Activated T-helper 17 cell treated with anti-CD3 and anti-CD28 coated beads, Interleukin-2, amount 50 U/mL, for 72 hours (primary cell): Measurements from ENCODE around the gene SNCG. TPM values are rescaled to one million over a fixed set of nuclear protein-coding genes. Genes with fewer than 3 reads are reported as not detected.
A peak's percentile ranks its signal among the peaks of the same experiment; 100 is the strongest.
"Not testable (repeated sequence)": the region's sequence is repeated elsewhere in the genome, so short reads cannot be mapped to it uniquely, and the experiment has no call there.

Experiments
- ATAC-seq: fragments of 150-1000 bp; cut with Tn5 transposase; replicated peaks from 2 replicates; pipeline ENCODE4 v1.10.0; 2021; ENCODE audit warnings: mild to moderate bottlenecking, moderate library complexity
- H3K27ac Mint-ChIP-seq: one replicate; pipeline ENCODE4 v1.8.0; 2022; ENCODE audit warnings: mixed read lengths
- H3K27me3 Mint-ChIP-seq: one replicate; pipeline ENCODE4 v1.8.0; 2022; ENCODE audit warnings: mixed read lengths
- H3K36me3 Mint-ChIP-seq: one replicate; pipeline ENCODE4 v1.8.0; 2022; ENCODE audit warnings: low read depth, mild to moderate bottlenecking, mixed read lengths
- H3K4me1 Mint-ChIP-seq: one replicate; pipeline ENCODE4 v1.8.0; 2022; ENCODE audit warnings: mixed read lengths
- H3K4me3 Mint-ChIP-seq: one replicate; pipeline ENCODE4 v1.8.0; 2022; ENCODE audit warnings: mild to moderate bottlenecking, mixed read lengths
- H3K9me3 Mint-ChIP-seq: one replicate; pipeline ENCODE4 v1.8.0; 2022; ENCODE audit warnings: mixed read lengths
- total RNA-seq, 2 donors: library from RNA; stranded (reverse); gene quantifications; one replicate each; pipeline ENCODE4 v1.2.3, GENCODE V29; 2022

The SNCG gene
- total RNA-seq, 2 donors from 2014 or later = not detected

DNA sequence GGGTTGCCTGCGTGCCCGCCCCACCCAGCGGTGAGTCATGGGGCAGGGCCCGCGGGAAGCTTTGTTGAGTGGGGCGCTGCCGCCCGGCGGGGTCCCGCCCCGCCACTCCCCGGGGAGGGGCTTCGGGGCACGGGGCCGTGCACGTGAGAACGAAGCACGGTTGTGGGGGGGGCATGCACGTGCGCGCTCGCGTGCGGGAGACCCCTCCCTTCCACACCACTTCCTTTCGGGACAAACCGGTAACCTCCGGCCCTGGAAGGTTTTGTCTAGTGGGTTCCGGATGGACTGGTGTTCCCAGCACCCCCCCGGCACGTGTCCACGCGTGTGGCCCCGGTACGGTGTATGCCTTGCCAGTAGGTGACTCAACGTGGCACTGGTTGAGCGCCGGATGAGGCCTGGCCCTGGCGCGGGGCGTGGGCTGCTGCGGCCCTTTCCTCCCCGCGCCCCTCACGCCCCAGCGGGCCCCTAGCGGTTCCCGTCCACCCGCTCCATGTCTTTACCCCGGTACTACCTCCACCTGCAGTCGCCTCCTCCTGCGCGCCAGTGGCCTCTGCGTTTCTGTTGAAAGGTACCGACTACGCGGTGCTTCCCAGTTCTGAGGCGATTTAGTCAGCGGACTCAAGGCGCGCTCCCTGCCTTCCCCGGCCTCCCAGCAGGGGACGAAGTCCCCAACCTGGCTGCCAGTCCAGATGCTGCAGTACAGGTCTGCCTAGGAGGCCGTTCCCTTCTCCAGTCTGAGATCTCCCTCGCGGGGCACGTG, 13.0 kb downstream of the SNCG start:
- H3K4me3 Mint-ChIP-seq = peak overlapping the region; percentile 80
- peaks cover 12% of the 10 kb centered on the region for H3K4me1 Mint-ChIP-seq
- H3K36me3 Mint-ChIP-seq = no peaks in the 10 kb centered on the region
- H3K9me3 Mint-ChIP-seq = no peaks in the 10 kb centered on the region
- peak; percentile 90 for ATAC-seq
- peak overlapping the region; percentile 93 for H3K27ac Mint-ChIP-seq
- no peaks in the 10 kb centered on the region for H3K27me3 Mint-ChIP-seq

DNA sequence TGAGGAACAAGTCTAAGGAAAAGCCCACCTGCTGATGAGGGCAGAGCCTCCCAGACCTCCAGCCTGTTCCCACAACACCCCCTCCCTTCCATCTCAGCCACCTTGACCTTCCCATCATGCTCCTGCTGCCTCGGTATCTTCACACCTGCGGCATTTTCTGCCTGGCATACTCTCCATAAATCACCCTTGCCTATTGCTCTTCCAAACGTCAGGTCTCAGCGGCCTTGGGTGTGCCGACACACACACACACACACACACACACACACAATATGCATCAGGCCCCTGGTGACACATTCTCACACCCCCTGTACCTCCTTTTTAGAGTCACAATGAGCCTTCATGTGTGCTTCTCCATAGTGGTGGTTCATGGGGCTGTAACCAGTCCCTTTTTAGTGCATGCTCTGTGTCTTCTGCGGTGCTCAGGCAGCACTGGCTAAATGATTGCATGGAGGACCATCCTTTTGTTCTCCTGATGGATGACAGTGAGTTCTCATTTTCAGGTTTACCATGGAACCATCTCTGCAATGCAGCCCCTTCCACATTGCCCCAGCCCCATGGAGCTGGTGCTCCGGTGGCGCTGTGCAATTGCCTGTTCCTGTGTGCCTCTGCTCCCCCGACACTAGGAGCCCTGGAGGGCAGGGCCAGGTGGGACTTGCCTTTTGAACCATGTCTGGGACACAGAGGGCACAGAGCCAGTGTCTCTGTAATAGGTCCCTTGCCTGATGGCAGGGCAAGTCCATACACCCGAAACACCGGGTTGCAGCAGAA, 14.4 kb downstream of the SNCG start:
- no peak for ATAC-seq
- Mint-ChIP-seq H3K27me3 (no peaks in the 10 kb centered on the region), H3K27ac (peak overlapping the region; percentile 52), H3K36me3 (no peaks in the 10 kb centered on the region), H3K4me1 (peaks cover 9% of the 10 kb centered on the region), H3K9me3 (no peaks in the 10 kb centered on the region), H3K4me3 (peak overlapping the region; percentile 80)

DNA sequence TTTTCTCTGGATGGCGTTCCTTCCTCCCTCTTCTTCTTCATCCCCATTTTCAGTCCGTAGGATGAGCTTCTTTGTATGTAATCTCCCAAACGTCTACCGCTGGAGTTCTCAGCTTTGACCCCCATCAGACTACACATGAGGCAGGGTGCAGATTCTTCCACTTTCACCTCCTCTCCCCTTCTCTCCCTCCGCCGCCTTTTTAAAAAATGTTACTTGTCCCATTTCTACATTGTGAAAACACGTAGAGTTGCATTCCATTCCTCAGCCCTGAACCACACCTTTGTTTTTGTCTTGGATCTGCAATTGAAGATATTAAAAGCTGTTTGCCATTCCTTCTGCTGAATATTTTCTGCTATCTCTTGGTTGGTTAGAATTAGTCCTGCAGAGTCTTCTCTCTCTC, 16.1 kb downstream of the SNCG start:
- no peak overlapping the region for H3K27ac Mint-ChIP-seq
- H3K27me3 Mint-ChIP-seq = no peaks in the 10 kb centered on the region
- H3K4me1 Mint-ChIP-seq = peaks cover 9% of the 10 kb centered on the region
- H3K4me3 Mint-ChIP-seq = no peak overlapping the region
- ATAC-seq = no peak
- no peaks in the 10 kb centered on the region for H3K9me3 Mint-ChIP-seq
- no peaks in the 10 kb centered on the region for H3K36me3 Mint-ChIP-seq

DNA sequence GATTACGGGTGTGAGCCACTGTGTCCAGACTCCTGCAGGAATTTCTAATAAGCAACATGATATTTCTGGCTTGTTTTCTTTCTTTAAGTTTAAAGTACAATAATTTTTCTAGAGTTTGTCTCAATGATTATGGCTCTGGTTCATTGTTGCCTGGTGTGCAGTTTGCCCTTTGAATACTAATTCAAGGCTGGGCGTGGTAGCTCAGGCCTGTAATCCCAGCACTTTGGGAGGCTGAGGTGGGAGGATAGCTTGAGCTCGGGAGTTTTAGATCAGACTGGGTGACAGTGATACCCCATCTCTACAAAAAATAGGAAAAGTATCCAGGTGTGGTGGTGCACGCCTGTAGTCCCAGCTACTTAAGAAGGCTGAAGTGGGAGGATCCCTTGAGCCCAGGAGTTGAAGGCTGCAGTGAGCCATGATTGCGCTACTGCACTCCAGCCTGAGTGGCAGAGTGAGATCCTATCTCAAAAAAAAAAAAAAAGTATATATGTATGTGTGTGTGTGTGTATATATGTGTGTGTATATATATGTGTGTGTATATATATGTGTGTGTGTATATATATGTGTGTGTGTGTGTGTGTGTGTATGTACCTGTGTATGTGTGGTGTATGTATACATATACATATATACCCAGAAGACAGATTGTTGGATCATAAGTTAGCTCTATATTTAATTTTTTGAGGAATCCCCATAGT, 18.1 kb downstream of the SNCG start:
- ATAC-seq = no peak
- Mint-ChIP-seq H3K36me3 (no peaks in the 10 kb centered on the region), H3K27ac (no peak overlapping the region), H3K4me3 (no peak overlapping the region), H3K4me1 (peaks cover 9% of the 10 kb centered on the region), H3K27me3 (no peaks in the 10 kb centered on the region), H3K9me3 (no peaks in the 10 kb centered on the region)

DNA sequence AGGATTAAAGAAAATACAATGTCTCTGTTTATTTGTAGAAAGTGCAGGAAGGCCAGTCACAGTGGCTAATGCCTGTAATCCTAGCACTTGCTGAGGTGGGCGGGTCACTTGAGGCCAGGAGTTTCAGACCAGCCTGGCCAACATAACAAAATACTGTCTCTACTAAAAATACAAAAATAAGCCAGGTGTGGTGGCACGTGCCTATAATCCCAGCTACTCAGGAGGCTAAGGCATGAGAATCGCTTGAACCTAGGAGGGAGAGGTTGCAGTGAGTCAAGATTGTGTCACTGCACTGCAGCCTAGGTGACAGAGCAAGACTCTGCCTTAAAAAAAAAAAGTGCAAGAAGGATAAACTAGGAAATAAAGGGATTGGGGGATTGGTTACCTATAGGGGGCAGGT, 20.1 kb downstream of the SNCG start:
- H3K27me3 Mint-ChIP-seq, H3K9me3 Mint-ChIP-seq, H3K4me1 Mint-ChIP-seq, H3K27ac Mint-ChIP-seq, H3K4me3 Mint-ChIP-seq, ATAC-seq, H3K36me3 Mint-ChIP-seq: not testable (repeated sequence)

DNA sequence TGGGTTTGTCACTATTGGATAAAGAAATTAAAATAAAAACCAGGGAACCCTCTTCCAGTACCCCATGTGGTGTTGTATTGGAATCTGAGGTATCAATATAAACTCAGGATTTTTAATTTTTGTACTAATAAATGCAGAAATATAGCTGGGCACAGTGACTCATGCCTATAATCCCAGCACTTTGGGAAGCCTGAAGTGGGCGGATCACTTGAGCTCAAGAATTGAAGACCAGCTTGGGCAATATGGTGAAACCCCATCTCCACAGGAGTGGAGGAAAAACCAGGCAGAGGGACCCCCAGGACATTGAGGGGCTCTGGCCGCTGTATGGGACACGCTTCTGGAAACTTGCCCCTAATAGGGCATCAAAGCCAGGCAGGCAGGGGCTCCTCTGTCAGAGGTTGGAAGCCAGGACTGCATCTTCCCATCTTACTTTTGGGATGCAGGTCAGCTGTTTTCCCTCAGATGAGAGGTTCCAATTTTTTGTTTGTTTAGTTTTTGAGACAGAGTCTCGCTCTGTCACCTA, 21.0 kb downstream of the SNCG start:
- no peaks in the 10 kb centered on the region for H3K27me3 Mint-ChIP-seq
- H3K4me1 Mint-ChIP-seq = no peaks in the 10 kb centered on the region
- no peaks in the 10 kb centered on the region for H3K36me3 Mint-ChIP-seq
- no peak for ATAC-seq
- H3K27ac Mint-ChIP-seq = no peak overlapping the region
- no peak overlapping the region for H3K4me3 Mint-ChIP-seq
- H3K9me3 Mint-ChIP-seq = no peaks in the 10 kb centered on the region

DNA sequence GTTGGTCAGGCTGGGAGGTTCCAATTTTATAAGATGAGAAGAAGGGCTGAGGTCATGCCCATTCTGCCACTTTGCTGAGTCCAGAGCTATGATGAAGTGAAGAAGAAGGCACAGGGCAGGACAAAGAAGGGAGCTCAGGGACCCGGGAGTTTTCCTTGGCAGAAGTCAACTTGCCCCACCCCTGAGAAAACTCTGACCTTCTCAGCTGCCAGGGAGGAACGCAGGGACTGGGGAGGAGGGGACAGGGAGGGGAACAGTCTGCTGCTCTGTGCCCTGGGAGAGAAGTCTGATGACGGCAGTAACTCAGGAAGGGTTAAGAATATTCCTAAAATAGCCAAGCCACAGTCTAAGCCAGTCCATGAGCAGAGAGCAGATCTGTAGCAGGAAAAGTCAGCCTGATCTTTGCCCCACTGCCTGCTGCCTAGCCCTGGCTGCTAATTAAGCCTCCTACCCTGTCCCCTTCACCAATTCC, 21.6 kb downstream of the SNCG start:
- no peak for ATAC-seq
- no peak overlapping the region for H3K27ac Mint-ChIP-seq
- no peaks in the 10 kb centered on the region for H3K27me3 Mint-ChIP-seq
- H3K4me3 Mint-ChIP-seq = no peak overlapping the region
- no peaks in the 10 kb centered on the region for H3K36me3 Mint-ChIP-seq
- no peaks in the 10 kb centered on the region for H3K9me3 Mint-ChIP-seq
- no peaks in the 10 kb centered on the region for H3K4me1 Mint-ChIP-seq

DNA sequence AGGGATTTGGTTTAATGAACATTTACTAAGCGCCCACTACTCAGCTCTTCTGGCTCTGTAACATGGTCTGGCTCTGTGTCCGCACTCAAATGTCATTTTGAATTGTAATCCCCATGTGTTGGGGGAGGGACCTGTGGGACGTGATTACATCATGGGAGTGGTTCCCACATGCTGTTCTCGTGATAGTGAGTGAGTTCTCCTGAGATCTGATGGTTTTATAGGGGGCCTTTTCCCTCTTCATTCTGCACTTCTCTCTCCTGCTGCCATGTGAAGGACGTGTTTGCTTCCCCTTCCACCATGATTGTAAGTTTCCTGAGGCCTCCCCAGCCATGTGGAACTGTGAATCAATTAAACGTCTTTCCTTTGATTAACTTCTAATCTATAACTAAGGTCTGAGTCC, 22.6 kb downstream of the SNCG start:
- H3K4me3 Mint-ChIP-seq, H3K27ac Mint-ChIP-seq, H3K36me3 Mint-ChIP-seq, H3K9me3 Mint-ChIP-seq, H3K4me1 Mint-ChIP-seq, ATAC-seq, H3K27me3 Mint-ChIP-seq: not testable (repeated sequence)

DNA sequence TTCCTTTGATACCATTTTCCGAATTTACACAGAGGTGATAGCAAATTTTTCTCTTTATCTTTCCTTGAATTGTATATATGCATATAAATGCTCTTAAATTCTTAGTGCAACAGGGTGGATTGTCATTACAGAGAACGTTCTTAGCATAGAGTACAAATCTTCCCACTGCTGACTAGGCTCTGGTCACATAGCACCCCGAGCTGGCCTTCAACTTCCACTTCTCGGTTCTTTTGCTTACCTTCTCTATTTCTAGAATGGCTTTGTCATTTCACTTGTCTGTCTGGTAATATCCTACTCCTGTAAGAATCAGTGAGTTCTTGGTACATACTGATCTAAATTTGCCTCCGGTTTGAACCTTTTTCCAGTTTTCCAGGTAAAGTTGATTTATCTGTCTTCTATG, 23.3 kb downstream of the SNCG start:
- Mint-ChIP-seq H3K4me3 (no peak overlapping the region), H3K4me1 (no peaks in the 10 kb centered on the region), H3K27ac (no peak overlapping the region), H3K36me3 (no peaks in the 10 kb centered on the region), H3K9me3 (no peaks in the 10 kb centered on the region), H3K27me3 (no peaks in the 10 kb centered on the region)
- ATAC-seq = no peak

DNA sequence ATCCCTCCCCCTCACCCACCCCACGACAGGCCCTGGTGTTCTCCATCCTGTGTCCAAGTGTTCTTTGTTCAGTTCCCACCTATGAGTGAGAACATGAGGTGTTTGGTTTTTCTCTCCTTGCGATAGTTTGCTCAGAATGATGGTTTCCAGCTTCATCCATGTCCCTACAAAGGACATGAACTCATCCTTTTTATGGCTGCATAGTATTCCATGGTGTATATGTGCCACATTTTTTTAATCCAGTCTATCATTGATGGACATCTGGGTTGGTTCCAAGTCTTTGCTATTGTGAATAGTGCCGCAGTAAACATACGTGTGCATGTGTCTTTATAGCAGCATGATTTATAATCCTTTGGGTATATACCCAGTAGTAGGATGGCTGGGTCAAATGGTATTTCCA, 26.1 kb downstream of the SNCG start:
- not testable (repeated sequence) for H3K4me1 Mint-ChIP-seq, H3K9me3 Mint-ChIP-seq, H3K27me3 Mint-ChIP-seq, H3K27ac Mint-ChIP-seq, ATAC-seq, H3K4me3 Mint-ChIP-seq, H3K36me3 Mint-ChIP-seq

DNA sequence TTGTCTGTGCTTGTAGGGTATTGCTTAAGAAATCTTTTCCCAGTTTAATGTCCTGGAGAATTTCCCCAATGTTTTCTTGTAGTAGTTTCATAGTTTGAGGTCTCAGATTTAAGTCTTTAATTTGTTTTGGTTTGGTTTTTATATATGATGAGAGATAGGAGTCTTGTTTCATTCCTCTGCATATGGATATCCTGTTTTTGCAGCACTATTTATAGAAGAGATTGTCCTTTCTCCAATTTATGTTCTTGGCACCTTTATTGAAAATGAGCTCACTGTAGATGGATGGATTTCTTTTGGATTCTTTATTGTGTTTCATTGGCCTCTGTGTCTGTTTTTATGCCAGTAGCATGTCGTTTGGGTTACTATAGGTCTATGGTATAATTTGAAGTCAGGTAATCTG, 30.1 kb downstream of the SNCG start:
- peaks cover 5% of the 10 kb centered on the region for H3K27me3 Mint-ChIP-seq
- H3K9me3 Mint-ChIP-seq = no peaks in the 10 kb centered on the region
- H3K4me1 Mint-ChIP-seq = no peaks in the 10 kb centered on the region
- no peak for ATAC-seq
- no peak overlapping the region for H3K27ac Mint-ChIP-seq
- no peaks in the 10 kb centered on the region for H3K36me3 Mint-ChIP-seq
- H3K4me3 Mint-ChIP-seq = no peak overlapping the region

DNA sequence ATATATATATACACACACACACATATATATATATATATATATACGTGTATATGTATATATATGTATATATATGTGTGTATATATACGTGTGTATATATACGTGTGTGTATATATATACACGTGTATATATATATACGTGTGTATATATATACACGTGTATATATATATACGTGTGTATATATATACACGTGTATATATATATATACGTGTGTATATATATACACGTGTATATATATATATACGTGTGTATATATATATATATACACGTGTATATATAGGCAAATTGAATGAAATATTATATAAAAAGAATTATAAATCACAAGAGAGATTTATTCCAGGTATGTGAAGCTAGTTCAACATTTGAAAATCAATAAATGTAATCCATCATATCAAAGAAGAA, 33.0 kb downstream of the SNCG start:
- not testable (repeated sequence) for H3K4me3 Mint-ChIP-seq, H3K36me3 Mint-ChIP-seq, H3K9me3 Mint-ChIP-seq, H3K4me1 Mint-ChIP-seq, H3K27ac Mint-ChIP-seq, ATAC-seq, H3K27me3 Mint-ChIP-seq

DNA sequence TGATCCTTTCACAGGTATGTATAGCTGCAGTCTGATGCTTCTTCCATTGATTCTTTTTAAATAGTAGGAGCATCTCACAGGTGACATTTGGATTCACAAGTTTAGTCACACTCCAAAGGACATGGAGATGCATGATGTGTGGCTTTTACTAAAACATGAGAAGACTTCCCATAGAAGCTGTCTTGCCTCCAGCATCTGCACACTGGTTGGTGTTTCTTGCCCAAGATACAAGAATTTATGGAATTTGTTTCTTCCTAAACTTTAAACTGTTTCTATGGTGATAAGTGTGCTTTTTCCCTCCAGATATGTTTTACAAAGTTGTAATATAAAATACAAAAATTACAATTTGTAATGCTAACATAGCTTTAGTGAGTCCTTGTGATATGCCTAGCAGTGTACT, 34.1 kb downstream of the SNCG start:
- Mint-ChIP-seq H3K4me1 (no peaks in the 10 kb centered on the region), H3K36me3 (no peaks in the 10 kb centered on the region), H3K27ac (no peak overlapping the region), H3K27me3 (peaks cover 8% of the 10 kb centered on the region), H3K9me3 (no peaks in the 10 kb centered on the region), H3K4me3 (no peak overlapping the region)
- no peak for ATAC-seq

DNA sequence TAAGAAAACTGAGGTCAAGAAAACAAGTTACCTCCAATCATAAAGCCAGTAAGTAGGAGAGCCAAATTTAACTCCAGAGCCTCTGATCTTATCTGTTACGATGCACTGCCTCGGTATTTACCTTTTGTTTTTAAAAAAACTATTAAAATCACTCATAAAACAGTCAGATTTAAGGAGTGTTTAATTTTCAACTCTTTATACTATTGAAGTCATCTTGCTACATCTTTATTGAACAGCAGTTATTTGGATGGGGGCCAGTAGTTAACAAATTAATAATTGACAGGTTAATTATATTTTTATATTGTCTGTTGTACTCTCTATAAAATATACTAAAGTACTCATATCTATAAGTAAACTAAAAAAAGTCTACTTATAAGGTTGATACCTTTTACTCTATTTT, 34.5 kb downstream of the SNCG start:
- Mint-ChIP-seq H3K4me1 (no peaks in the 10 kb centered on the region), H3K36me3 (no peaks in the 10 kb centered on the region), H3K27ac (no peak overlapping the region), H3K4me3 (no peak overlapping the region), H3K9me3 (no peaks in the 10 kb centered on the region), H3K27me3 (peaks cover 8% of the 10 kb centered on the region)
- ATAC-seq = no peak
